Stomach (tissue), 4 donors: Measurements from ENCODE around the gene RPS15.

Experiments used
- EP300 ChIP-seq: sonication (generic); formaldehyde crosslinking; IDR thresholded peaks from one replicate; pipeline ENCODE4 v1.6.1; 2017; ENCODE audit warnings: antibody characterized with exemption
- POLR2A ChIP-seq, 4 donors: fragments of 450-650 bp; IDR thresholded peaks; one replicate each; pipeline ENCODE4 v1.6.1; 2016; ENCODE audit warnings: antibody characterized with exemption in 4 of 4, control low read depth in 2 of 4, mild to moderate bottlenecking in 1 of 4, moderate library complexity in 1 of 4
- POLR2AphosphoS5 ChIP-seq, 3 donors: sonication (generic); formaldehyde crosslinking; IDR thresholded peaks; one replicate each; pipeline ENCODE4 v1.6.1; 2016; ENCODE audit warnings: antibody characterized with exemption in 3 of 3
- TF ChIP-seq, protein P1 (sequence below), 7 experiments: fragments of 450-650 bp in 4 of 7; fragments of 200-600 bp in 3 of 7; sonication (generic) in 3 of 7; IDR thresholded peaks; one replicate each; pipeline ENCODE4 v1.5.1; 2016 to 2019; ENCODE audit warnings: antibody characterized with exemption in 7 of 7, control low read depth in 2 of 7, mild to moderate bottlenecking in 1 of 7

DNA sequence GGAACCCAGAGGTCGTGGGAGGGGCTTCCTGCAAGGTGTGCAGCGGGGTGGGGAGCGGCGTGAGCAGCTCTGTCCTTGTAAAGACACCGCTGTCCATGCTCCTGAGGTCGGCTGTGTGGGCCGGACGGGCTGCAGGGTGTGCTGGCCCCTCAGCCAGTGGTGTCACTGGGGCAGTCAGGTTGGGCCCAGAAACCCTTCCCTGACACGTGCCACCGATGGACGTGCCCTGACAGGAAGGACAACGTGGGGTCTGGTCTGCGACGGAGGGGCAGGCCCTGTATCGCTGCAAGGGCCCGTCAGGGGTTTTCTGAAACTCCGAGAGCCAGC is 4.2 kb upstream of the RPS15 start:
- TF ChIP-seq, protein P1, sequence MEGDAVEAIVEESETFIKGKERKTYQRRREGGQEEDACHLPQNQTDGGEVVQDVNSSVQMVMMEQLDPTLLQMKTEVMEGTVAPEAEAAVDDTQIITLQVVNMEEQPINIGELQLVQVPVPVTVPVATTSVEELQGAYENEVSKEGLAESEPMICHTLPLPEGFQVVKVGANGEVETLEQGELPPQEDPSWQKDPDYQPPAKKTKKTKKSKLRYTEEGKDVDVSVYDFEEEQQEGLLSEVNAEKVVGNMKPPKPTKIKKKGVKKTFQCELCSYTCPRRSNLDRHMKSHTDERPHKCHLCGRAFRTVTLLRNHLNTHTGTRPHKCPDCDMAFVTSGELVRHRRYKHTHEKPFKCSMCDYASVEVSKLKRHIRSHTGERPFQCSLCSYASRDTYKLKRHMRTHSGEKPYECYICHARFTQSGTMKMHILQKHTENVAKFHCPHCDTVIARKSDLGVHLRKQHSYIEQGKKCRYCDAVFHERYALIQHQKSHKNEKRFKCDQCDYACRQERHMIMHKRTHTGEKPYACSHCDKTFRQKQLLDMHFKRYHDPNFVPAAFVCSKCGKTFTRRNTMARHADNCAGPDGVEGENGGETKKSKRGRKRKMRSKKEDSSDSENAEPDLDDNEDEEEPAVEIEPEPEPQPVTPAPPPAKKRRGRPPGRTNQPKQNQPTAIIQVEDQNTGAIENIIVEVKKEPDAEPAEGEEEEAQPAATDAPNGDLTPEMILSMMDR (IDR thresholded peaks at IDR 0.05) = no peak
- no peak for TF ChIP-seq EP300
- TF ChIP-seq POLR2A (IDR thresholded peaks at IDR 0.05) = no peak
- no peak for TF ChIP-seq POLR2AphosphoS5 (IDR thresholded peaks at IDR 0.05)
